HTR-8/SVneo (cell line): ENCODE data around the gene FBN1.

Experiments used
- DNase-seq: peaks from one replicate; pipeline ENCODE4 v3.0.0; 2011; ENCODE audit warnings: low spot score, mixed read lengths; ENCODE audit not compliant: insufficient read length
- FAIRE-seq: peaks from 2 replicates; lab custom pipeline; 2011; peaks lifted over from hg19 to GRCh38; lab: Jason Lieb, UNC

Gene FBN1

DNA sequence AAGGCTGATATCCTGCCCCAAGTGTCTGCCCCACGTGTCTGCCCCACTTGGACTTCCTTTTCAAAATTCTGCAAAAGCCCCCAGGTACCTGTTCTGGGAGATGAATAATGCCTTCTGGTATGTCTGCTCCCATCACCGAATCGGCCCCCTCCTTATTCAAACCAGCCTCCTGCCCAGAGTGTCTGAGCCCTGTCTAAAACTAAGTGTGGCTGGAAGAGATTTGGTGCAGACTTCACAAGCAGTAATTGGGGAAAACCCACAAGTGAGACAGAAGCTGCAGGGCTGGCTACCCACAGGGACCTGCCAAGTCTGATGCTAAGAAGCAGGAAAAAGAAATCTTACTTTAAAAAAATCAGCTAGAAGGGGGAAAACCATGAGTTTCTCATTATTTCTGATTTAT, 229.2 kb downstream of the FBN1 start:
- DNase-seq (no peak), FAIRE-seq (no peak)

GRCh38 chr15:48415036-48415886, 230.2 kb downstream of the FBN1 start:
- no peak for FAIRE-seq
- no peak for DNase-seq

GRCh38 chr15:48414015-48414414, 231.5 kb downstream of the FBN1 start:
- no peak for FAIRE-seq
- DNase-seq: no peak

- DNase-seq (no peak), FAIRE-seq (no peak)
These were observed 232.2 kb downstream of the FBN1 start for GRCh38 chr15:48413304-48413703.

DNA sequence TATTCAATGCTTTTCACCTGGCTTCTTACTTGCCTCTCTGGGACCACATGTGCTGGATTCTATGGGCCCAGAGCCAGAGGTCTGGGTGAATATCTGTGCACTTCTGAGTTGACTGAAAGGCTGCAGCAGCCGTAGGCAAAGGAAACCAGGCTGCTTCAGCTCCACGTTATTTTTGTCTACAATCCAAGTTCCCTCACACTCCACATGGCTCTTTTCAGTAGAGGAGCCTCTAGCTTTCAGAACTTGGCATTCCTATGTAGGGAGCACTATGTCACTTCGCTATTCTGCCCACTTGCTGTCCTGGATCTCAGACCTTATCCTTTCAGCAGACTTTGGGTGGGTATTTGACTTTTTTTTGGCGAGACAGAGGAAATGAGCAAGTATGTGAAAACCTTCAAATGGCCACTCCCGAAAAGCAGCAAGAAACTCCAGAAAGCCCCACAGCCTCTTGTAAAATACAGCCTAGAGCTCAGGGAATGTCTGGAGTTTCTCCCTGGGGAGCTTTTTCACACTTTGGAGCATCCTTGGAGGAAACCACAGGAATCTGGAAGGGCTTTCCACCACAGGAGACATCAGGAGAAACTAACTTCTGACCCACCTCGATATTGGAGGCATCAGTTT, 233.4 kb downstream of the FBN1 start:
- DNase-seq (no peak), FAIRE-seq (no peak)

DNA sequence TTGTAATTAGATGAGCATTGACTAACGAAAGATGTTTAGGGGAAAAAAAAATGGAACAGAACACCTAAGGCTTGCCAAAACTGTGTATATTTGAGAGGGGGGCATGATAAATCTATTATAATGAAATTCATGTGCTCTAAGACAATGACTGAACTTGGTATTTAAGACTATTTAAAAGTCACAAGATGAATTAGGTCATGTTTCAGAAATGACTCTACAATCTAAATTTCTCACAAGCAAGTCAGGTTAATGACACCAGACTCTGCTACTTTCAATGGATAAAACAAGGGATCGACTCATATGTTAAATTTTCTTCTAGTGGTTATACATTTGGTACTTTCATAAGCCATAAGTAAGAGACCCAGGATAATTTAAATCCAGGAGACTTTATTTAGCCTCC, 235.9 kb downstream of the FBN1 start:
- no peak for FAIRE-seq
- DNase-seq: no peak

- no peak for DNase-seq
- FAIRE-seq: no peak
These were observed 237.2 kb downstream of the FBN1 start for GRCh38 chr15:48408327-48408726.

GRCh38 chr15:48407646-48408045, 237.9 kb downstream of the FBN1 start:
- no peak for FAIRE-seq
- no peak for DNase-seq

DNA sequence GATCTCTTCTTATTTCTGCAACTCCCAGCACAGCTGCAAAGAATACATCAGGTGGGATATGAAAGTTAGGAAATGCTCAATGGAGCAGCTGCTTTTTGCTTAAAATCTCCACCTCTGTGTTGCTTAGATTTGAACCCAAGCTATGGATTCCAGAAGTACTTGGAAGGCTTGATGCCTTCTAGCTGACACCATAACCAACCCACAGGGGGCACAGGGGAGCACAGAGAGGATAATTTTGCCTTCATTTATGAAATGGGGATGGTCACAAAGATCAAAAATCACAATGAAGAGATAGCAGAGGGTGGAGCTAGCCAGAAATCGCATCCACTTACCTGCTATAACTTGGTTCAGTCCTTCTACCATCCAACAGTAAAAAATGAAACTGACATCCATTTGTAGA, 238.6 kb downstream of the FBN1 start:
- no peak for DNase-seq
- no peak for FAIRE-seq

GRCh38 chr15:48406266-48406891, 239.1 kb downstream of the FBN1 start:
- no peak for FAIRE-seq
- no peak for DNase-seq

GRCh38 chr15:48402427-48403177, 242.9 kb downstream of the FBN1 start:
- DNase-seq (no peak), FAIRE-seq (no peak)

GRCh38 chr15:48400086-48400485, 245.4 kb downstream of the FBN1 start:
- DNase-seq: no peak
- no peak for FAIRE-seq

GRCh38 chr15:48397841-48398240, 247.7 kb downstream of the FBN1 start:
- DNase-seq (no peak), FAIRE-seq (no peak)

DNA sequence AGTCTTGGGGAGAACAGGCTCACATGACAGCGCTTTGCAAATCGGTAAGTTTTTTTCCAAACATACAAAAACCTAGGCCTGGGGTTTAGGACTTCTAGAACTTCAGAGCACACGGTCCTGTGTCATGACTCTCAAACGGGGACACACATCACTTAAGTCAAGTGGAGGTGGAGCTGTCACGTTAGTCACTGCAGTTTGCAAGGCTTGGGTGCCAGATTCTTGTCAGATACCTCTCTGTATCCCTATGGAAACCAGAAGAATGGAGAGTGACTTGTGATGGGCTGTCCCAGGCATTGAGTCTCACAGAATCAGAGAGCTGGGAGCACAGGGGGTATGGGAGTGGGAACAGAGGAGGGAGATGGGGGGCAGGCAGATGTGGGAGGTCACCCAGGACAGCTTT, 249.5 kb downstream of the FBN1 start:
- DNase-seq (no peak), FAIRE-seq (no peak)

- FAIRE-seq (no peak), DNase-seq (no peak)
These were observed 249.9 kb downstream of the FBN1 start for GRCh38 chr15:48395521-48396011.

DNA sequence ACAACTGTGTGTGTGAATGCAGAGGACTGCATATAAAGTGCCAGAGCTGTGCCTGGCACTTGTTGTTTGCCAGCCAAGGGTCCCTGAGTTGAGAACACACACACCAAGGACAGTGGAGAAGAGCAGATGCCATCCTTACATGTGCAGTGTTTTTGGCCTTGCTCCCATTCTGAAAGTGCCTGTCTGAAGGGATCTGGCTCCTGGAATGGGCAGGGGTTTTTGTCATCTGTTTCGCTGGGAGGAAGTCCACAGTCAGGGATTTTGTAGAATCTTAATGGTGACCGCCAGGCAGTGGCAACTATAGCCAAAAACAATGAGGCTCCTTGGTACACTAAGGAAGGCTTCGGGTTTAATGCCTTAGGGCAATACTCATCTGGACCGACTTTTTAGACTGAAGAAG, 250.5 kb downstream of the FBN1 start:
- DNase-seq (no peak), FAIRE-seq (no peak)

DNA sequence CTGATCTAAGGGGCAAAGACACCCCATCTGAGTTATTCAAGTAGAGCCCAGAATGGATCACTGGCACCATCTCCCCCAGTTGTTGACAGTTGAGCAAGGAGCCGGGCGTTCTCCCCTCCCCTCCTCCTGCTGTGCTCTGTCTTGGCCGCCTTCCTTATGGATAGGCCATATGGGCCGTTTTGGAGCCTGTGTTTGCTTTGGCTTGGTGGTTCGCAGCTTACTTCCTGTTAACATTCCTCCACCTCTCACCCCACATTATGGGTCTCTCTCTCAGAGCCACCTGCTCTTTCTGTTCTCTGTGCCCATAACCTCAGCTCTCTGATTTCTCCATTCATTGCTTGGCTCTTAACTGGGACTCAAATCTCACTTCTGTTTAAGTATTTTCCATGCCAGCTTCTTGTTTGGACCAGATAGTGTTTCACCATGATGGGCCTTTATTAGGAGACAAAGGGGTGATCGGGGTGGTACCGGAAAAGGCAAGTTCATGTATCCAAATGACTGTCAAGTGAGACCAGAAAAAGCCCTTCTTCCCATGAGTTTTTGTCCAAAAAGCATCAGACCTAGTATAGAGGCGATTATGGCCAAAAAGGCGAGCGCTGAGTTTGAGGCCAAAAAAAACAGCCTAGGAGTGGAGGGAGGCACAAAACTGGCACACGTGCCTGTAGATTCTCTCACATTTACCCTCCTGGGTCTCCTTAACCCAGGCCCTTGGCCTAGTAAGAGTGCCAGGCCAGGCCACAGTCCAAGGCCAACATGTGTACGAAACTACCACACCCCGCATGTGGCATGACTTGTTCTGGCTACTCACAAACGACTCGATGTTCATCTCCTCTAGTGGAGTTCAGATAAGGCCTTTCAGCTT, 251.6 kb downstream of the FBN1 start:
- FAIRE-seq: no peak

DNA sequence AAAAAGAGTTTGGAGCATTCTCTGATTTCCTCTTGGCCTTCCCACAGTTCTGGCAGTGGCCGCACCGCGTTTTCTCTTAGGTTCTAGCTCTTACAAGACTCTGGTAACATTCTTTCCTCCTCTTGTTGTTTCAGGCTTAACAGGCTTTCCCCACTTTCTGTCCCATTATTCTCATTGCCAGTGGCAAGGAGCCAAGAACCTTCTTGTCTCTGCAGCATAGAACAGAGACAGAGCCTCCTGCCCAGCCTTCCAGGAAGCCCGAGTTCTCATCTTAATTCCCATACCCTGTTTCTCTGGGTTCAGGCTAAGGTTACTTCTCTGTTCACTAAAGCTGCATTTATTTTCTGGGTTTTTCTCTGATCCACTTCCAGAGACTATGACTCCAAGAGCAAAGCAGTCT, 253.2 kb downstream of the FBN1 start:
- no peak for FAIRE-seq
- no peak for DNase-seq

More for the DNA sequence above, 251.6 kb downstream of the FBN1 start:
- DNase-seq: no peak

- no peak for DNase-seq
- no peak for FAIRE-seq
These were observed 253.6 kb downstream of the FBN1 start for GRCh38 chr15:48391950-48392349.
